NCI-H128 (cell line): ENCODE measurements around the gene FAM193B.

Experiments used
- DNase-seq: peaks from one replicate; lab custom pipeline; 2025; ENCODE audit not compliant: unreplicated experiment; lab: John Stamatoyannopoulos, UW

The FAM193B gene

DNA sequence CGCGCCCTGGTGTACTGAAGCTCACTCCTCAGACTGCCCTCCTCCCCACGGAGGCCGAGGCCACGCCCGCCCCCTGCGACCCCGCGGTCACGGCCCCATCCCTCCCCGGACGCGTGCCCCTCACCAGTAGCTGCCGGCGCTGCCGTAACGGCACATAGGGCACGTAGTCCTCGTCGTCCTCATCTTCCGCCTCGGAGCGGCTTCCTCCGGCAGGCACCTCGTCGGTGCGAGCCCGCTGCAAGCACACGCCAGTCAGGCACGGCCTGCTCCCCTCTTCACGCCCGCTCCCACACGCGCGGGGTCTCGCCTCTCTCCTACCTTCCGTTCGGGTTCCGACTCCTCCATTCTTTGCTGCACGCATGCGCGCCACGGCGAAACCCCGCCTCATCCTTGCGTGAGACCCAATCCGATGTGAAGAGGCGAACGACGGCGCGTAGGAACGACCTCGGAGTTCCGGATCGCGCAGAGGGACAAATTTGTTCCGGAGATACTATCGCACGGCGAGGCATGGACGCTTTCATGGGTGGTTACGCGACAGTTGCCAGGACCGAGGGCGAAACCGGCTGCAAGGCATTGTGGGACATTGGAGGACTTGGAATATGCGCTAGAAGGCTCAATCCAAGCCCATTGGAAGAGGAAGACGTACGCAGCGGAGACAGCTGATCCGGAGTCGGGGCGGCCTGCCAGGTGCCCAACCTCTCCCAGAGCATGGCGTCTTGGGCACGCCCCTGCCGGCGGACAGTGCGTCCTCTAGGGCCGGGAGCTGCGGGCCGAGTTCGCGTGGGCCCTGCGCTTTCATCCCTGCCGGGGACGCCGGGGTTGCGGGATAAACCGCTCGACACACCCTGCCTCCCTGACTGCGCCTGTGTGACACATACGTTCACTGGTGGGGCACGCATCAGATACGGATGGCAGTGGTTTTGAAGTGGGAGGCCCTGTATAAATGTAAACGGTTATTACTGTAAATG lies 37.5 kb downstream of the FAM193B start, which contains the start of gene DDX41:
Gene DDX41 (minus strand): TSS at position 361 of the 968 bp plus-strand sequence. CDS start 16 bp downstream, at position 345.
- DNase-seq = peak; percentile 90

GRCh38 chr5:177515580-177515979 lies 38.8 kb downstream of the FAM193B start:
- DNase-seq = no peak

GRCh38 chr5:177514541-177514940 lies 39.8 kb downstream of the FAM193B start:
- DNase-seq = no peak

GRCh38 chr5:177513500-177513899 lies 40.9 kb downstream of the FAM193B start:
- DNase-seq = no peak

GRCh38 chr5:177512736-177513380 lies 41.5 kb downstream of the FAM193B start:
- DNase-seq = no peak

GRCh38 chr5:177511796-177512675 lies 42.3 kb downstream of the FAM193B start:
- DNase-seq = no peak

DNA sequence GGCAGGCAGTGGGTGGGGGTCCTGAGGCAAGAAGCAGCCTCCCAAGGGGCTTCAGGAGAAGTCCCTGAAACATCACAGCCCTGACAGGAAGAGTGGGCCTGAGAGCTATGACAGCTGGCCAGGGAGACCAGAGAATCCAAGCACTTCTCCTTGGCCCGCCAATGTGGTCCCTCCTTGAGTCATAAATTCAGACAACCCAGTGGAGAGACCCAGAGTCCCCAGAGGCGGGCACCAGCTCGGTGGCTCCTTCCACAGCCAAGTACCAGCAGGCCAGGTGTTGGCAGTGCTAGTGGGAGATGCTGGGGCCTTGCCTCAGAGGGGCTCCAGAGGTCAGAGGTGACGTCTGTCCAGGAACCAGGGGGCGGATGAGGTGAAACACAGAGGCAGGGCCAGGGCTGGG lies 43.2 kb downstream of the FAM193B start:
- no peak for DNase-seq

DNA sequence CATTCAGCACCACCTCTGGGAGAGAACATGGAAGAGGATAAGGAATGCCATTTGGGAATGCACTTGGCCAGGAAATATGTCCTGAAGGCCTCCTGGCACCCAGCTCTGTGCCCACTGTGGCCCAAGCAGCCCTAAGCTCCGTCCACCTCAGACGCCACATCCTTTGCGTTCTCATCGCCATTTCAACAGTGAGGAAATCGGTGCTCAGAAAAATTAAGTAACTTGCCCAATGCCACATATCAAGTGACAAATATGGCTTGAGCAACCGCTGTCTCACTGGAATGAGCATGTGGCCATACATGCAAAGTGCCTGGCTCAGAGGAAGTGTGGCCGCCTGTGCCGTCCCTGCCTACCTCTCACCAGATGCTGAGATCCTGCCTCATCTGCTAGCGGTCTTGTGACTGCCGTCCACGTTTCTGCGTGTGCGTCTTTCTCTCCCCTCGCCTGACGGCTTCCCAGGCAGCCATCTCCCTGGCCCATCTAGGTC lies 43.8 kb downstream of the FAM193B start:
- no peak for DNase-seq

GRCh38 chr5:177509991-177510566 lies 44.3 kb downstream of the FAM193B start:
- no peak for DNase-seq

GRCh38 chr5:177509381-177509951 lies 44.9 kb downstream of the FAM193B start, which contains the start of gene DOK3:
TSS of gene DOK3 (minus strand) at chr5:177509826. CDS start at chr5:177509540, 286 bp downstream.
- no peak for DNase-seq

- DNase-seq = no peak
Observed at GRCh38 chr5:177508837-177509236, 45.5 kb downstream of the FAM193B start.

DNA sequence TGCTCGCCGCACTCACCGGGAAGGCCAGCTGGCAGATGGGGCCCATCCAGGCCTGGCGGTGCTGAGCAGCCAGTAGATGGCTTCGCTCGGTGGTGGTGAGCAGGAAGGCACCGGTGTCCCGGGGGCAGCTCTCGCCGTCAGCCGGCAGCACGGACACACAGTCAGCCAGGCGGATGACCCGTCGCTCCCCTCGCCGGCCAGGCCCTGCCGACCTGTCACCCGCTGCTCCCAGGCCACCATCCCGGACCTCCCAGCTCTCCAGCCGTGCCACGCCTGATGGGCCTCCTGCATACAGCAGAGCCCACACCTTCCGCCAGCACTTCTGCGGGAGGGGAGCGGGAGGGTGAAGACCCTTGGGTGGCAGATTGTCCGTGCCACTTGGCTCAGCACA lies 46.1 kb downstream of the FAM193B start:
- no peak for DNase-seq

DNA sequence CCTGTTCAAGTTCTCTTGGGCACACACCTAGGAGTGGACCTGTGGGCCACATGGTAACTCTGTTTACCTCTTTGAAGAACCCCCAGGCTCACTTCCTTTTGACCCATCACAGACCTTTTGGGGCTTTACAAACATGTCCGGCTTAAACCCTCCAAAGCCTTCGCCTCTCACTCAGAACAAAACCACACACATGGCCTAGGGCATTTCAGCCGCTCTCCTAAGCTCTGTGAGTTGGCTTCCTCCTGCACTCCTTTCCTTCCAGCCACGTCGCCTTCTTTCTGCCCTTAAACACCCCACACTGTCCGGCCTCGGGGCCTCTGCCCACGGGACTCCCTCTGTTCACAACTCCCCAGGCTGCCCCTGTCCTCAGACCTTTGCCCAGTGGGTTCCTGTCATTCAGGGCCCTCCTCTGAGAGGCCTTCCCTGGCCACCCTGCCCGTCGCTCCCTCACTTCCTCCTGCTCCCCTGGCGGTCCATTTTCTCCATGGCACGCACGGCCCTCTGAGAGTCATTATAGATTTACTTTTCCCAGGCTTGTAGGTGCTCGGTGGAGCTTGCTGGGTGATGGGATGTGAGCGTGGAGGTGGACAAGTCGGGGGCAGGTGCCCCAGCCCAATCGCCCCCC lies 46.7 kb downstream of the FAM193B start:
- DNase-seq = no peak

DNA sequence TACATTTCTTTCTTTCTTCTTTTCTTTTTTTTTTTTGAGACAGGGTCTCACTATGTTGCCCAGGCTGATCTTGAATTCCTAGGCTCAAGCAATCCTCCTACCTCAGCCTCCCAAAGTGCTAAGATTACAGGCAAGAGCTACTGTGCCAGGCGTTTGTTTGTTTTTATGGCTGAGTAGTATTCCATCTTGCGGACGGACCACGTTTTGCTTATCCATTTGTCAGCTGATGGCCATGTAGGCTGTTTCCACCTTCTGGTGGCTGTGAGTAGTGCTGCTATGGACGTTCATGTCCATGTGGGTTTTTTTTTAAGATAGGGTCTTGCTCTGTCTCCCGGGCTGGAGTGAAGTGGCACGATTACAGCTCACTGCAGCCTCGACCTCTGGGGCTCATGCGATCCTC lies 47.2 kb downstream of the FAM193B start:
- DNase-seq = no peak

- no peak for DNase-seq
Observed at GRCh38 chr5:177505075-177505474, 49.3 kb downstream of the FAM193B start.

DNA sequence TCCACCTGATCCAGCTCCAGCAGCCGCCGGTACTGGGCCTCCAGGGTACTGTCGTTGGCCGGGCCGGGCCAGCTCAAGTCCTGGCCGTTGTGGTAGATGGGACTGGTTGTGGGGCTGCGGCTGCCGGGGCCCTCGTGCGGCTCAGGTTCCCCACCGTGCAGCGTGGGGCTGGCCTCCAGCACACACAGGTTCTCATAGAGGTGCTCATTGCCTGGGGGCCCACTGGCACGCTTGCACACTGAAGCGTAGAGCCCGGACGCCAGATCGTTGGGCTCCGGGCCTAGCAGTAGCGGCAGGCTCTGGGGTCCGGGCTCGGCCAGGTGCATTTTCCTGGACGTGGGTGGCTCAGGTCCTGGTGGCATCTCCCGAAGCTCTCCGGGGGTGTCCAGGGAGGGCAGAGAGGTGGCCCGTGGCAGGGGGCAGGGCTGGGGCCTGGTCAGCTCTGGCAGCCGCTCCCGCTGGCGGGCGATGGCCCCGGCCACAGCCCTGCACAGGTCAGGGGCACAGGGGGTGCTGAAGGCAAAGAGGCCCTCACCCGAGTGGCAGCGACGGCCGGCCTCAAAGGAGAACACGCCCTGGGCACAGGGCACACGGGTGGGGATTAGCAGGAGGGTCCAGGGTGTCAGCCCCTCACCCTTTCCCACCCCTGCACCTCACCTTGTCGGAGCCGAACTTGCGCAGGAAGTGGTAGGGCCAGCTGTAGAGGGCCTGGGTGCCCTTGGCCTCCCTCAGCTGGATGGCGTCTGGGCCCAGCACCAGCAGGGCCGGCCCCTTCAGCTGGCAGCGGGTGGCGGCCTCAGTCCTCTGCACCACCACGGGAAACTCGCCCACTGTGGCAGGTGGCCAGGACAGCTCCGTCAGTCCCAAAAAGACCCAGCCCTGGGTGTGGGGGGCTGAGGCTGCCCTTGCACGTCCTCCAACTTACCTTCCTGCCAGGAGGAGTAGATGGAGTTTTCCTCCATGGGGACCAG lies 50.0 kb downstream of the FAM193B start:
- no peak for DNase-seq

DNA sequence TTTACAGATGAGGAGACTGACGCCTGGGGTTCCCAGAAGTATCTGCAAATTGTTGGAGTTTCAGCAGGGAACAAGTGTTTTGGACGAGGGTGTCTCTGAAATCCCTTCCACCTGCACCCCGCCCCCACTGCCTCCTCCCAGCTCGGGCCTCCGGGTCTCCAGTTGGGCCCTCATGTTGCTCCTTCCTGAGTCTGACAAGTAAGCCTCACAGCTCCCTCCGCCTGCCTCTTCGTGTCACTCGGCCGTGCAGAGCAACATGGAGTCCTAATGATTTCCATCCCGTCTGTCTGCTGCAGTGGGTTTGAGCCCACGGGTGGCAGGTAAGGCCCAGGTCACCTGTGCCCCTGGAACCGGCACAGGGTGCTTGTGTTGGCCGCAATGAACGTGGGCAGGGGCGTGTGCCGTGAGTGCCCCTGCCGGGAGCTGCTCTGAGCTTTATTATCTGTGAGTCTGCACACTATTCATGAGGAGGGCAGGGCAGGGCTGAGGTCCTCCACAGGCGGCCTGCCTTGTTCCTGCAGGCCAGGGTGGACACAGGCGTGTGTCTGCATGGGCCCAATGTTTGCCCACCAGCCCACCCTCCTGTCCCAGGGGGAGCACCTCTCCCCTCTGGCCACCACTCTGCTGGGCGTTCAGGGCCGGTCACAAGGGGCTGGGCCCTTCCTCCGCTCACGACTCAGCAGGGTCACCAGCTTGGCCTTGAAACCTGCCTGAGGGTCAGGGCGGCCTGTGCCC lies 50.8 kb downstream of the FAM193B start:
- DNase-seq = no peak

DNA sequence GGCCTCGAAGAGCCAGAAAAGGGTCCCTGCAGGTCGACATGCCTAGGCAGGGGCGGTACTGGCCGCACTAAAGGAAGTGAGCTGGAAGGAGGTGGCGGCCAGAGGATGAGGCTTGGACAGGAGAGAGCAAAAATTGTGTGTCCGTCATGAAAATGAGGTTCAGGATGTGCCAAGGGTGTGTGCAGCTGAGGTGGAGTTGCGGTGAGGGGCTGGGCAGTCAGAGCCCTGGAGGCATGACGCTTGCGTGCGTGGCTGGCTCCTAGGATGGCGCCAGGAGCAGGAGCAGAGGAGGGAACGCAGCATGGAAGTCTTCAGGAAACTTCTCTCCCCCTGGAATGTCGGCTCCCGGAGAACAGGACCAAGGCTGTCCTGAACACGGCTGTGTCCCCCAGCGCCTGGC lies 51.5 kb downstream of the FAM193B start:
- DNase-seq = no peak
